Calu3 (cell line): ENCODE measurements around the gene KLF15. TPM values are rescaled to one million over a fixed set of nuclear protein-coding genes. Genes with fewer than 3 reads are reported as not detected.

Source experiments
- BruUV-seq: library from RNA; stranded (reverse); fragments of 400-500 nt; replicated peaks from 2 replicates; lab custom pipeline; 2021; lab: Mats Ljungman, UMichigan
- CTCF ChIA-PET: fragments of 300-600 bp; sonication (Branson Sonifier 250); formaldehyde crosslinking; loops from one replicate; lab custom pipeline; 2022; ENCODE audit warnings: antibody characterized with exemption; lab: Charles Lee
- DNase-seq: peaks from one replicate; pipeline ENCODE4 v3.0.0; 2022
- H3K27ac Mint-ChIP-seq: one replicate; pipeline ENCODE4 v1.8.0; 2022; ENCODE audit warnings: mixed read lengths; ENCODE audit not compliant: unreplicated experiment
- H3K27me3 Mint-ChIP-seq: one replicate; pipeline ENCODE4 v1.8.0; 2022; ENCODE audit warnings: mixed read lengths; ENCODE audit not compliant: unreplicated experiment
- H3K36me3 Mint-ChIP-seq: one replicate; pipeline ENCODE4 v1.8.0; 2022; ENCODE audit warnings: mild to moderate bottlenecking, moderate library complexity, mixed read lengths; ENCODE audit not compliant: insufficient read depth, unreplicated experiment
- H3K4me1 Mint-ChIP-seq: one replicate; pipeline ENCODE4 v1.8.0; 2022; ENCODE audit warnings: mild to moderate bottlenecking, low read depth, mixed read lengths; ENCODE audit not compliant: unreplicated experiment
- H3K4me3 Mint-ChIP-seq: one replicate; pipeline ENCODE4 v1.8.0; 2022; ENCODE audit warnings: mild to moderate bottlenecking, low read depth, moderate library complexity, mixed read lengths; ENCODE audit not compliant: unreplicated experiment
- H3K9me3 Mint-ChIP-seq: one replicate; pipeline ENCODE4 v1.8.0; 2022; ENCODE audit warnings: low read depth, mixed read lengths; ENCODE audit not compliant: unreplicated experiment
- intact Hi-C: fragments of 100-400 bp; cut with micrococcal nuclease; formaldehyde crosslinking; loops from one replicate; pipeline ENCODE4 v1.10.0; 2022; ENCODE audit not compliant: unreplicated experiment
- total RNA-seq: library from RNA; stranded (reverse); gene quantifications from 2 replicates; pipeline ENCODE4 v1.2.3, GENCODE V29; 2022
- TF ChIP-seq, protein P1 (sequence below): fragments of 200-600 bp; IDR thresholded peaks from one replicate; pipeline ENCODE4 v1.8.0; 2022; ENCODE audit warnings: antibody characterized with exemption; ENCODE audit not compliant: unreplicated experiment

Gene KLF15
- total RNA-seq, 1 experiment from 2014 or later = 8.2 TPM

- TF ChIP-seq, protein P1, sequence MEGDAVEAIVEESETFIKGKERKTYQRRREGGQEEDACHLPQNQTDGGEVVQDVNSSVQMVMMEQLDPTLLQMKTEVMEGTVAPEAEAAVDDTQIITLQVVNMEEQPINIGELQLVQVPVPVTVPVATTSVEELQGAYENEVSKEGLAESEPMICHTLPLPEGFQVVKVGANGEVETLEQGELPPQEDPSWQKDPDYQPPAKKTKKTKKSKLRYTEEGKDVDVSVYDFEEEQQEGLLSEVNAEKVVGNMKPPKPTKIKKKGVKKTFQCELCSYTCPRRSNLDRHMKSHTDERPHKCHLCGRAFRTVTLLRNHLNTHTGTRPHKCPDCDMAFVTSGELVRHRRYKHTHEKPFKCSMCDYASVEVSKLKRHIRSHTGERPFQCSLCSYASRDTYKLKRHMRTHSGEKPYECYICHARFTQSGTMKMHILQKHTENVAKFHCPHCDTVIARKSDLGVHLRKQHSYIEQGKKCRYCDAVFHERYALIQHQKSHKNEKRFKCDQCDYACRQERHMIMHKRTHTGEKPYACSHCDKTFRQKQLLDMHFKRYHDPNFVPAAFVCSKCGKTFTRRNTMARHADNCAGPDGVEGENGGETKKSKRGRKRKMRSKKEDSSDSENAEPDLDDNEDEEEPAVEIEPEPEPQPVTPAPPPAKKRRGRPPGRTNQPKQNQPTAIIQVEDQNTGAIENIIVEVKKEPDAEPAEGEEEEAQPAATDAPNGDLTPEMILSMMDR = no peak
- Mint-ChIP-seq H3K27ac (no peak overlapping the region), H3K4me3 (no peak overlapping the region), H3K4me1 (no peaks in the 10 kb centered on the region), H3K27me3 (peaks cover 17% of the 10 kb centered on the region), H3K9me3 (no peaks in the 10 kb centered on the region), H3K36me3 (no peaks in the 10 kb centered on the region)
- CTCF ChIA-PET = no interaction called here
- BruUV-seq = no TSS peak
- DNase-seq = no peak
- intact Hi-C loops = no loop called here
Observed at GRCh38 chr3:126345231-126345630, 12.0 kb downstream of the KLF15 start.

- TF ChIP-seq, protein P1 = no peak
- Mint-ChIP-seq H3K4me1 (no peaks in the 10 kb centered on the region), H3K4me3 (no peak overlapping the region), H3K36me3 (no peaks in the 10 kb centered on the region), H3K27ac (no peak overlapping the region), H3K9me3 (no peaks in the 10 kb centered on the region), H3K27me3 (peaks cover 24% of the 10 kb centered on the region)
- DNase-seq = peak; percentile 0
- intact Hi-C loops = no loop called here
- CTCF ChIA-PET = no interaction called here
- no TSS peak for BruUV-seq
Observed at GRCh38 chr3:126344380-126345041, 12.7 kb downstream of the KLF15 start.

- H3K27me3 Mint-ChIP-seq = peaks cover 33% of the 10 kb centered on the region
- H3K4me1 Mint-ChIP-seq = no peaks in the 10 kb centered on the region
- no peak overlapping the region for H3K27ac Mint-ChIP-seq
- no peak overlapping the region for H3K4me3 Mint-ChIP-seq
- no peaks in the 10 kb centered on the region for H3K36me3 Mint-ChIP-seq
- CTCF ChIA-PET = no interaction called here
- TF ChIP-seq, protein P1 = no peak
- no TSS peak for BruUV-seq
- intact Hi-C loops = no loop called here
- H3K9me3 Mint-ChIP-seq = no peaks in the 10 kb centered on the region
- no peak for DNase-seq
Observed at GRCh38 chr3:126343649-126344035, 13.6 kb downstream of the KLF15 start.

- CTCF ChIA-PET = no interaction called here
- H3K4me3 Mint-ChIP-seq = no peak overlapping the region
- H3K9me3 Mint-ChIP-seq = no peaks in the 10 kb centered on the region
- H3K27me3 Mint-ChIP-seq = peaks cover 38% of the 10 kb centered on the region
- intact Hi-C loops = no loop called here
- DNase-seq = peak; percentile 41
- no peaks in the 10 kb centered on the region for H3K36me3 Mint-ChIP-seq
- no peak overlapping the region for H3K27ac Mint-ChIP-seq
- H3K4me1 Mint-ChIP-seq = no peaks in the 10 kb centered on the region
- no TSS peak for BruUV-seq
- TF ChIP-seq, protein P1 = peak; percentile 23
Observed at GRCh38 chr3:126342991-126343648, 14.1 kb downstream of the KLF15 start.
